Calu3 (cell line): ENCODE results near the gene CORO1C. TPM values are rescaled to one million over a fixed set of nuclear protein-coding genes. Genes with fewer than 3 reads are reported as not detected.

Experiments
- BruUV-seq: library from RNA; stranded (reverse); fragments of 400-500 nt; replicated peaks from 2 replicates; lab custom pipeline; 2021; lab: Mats Ljungman, UMichigan
- CTCF ChIA-PET: fragments of 300-600 bp; sonication (Branson Sonifier 250); formaldehyde crosslinking; loops from one replicate; lab custom pipeline; 2022; ENCODE audit warnings: antibody characterized with exemption; lab: Charles Lee
- DNase-seq: peaks from one replicate; pipeline ENCODE4 v3.0.0; 2022
- H3K27ac Mint-ChIP-seq: one replicate; pipeline ENCODE4 v1.8.0; 2022; ENCODE audit warnings: mixed read lengths; ENCODE audit not compliant: unreplicated experiment
- H3K27me3 Mint-ChIP-seq: one replicate; pipeline ENCODE4 v1.8.0; 2022; ENCODE audit warnings: mixed read lengths; ENCODE audit not compliant: unreplicated experiment
- H3K36me3 Mint-ChIP-seq: one replicate; pipeline ENCODE4 v1.8.0; 2022; ENCODE audit warnings: mild to moderate bottlenecking, moderate library complexity, mixed read lengths; ENCODE audit not compliant: insufficient read depth, unreplicated experiment
- H3K4me1 Mint-ChIP-seq: one replicate; pipeline ENCODE4 v1.8.0; 2022; ENCODE audit warnings: mild to moderate bottlenecking, low read depth, mixed read lengths; ENCODE audit not compliant: unreplicated experiment
- H3K4me3 Mint-ChIP-seq: one replicate; pipeline ENCODE4 v1.8.0; 2022; ENCODE audit warnings: mild to moderate bottlenecking, low read depth, moderate library complexity, mixed read lengths; ENCODE audit not compliant: unreplicated experiment
- H3K9me3 Mint-ChIP-seq: one replicate; pipeline ENCODE4 v1.8.0; 2022; ENCODE audit warnings: low read depth, mixed read lengths; ENCODE audit not compliant: unreplicated experiment
- intact Hi-C: fragments of 100-400 bp; cut with micrococcal nuclease; formaldehyde crosslinking; loops from one replicate; pipeline ENCODE4 v1.10.0; 2022; ENCODE audit not compliant: unreplicated experiment
- total RNA-seq: library from RNA; stranded (reverse); gene quantifications from 2 replicates; pipeline ENCODE4 v1.2.3, GENCODE V29; 2022
- TF ChIP-seq, protein P1 (sequence below): fragments of 200-600 bp; IDR thresholded peaks from one replicate; pipeline ENCODE4 v1.8.0; 2022; ENCODE audit warnings: antibody characterized with exemption; ENCODE audit not compliant: unreplicated experiment

The CORO1C gene
- total RNA-seq, 1 experiment from 2014 or later = 252 TPM

DNA sequence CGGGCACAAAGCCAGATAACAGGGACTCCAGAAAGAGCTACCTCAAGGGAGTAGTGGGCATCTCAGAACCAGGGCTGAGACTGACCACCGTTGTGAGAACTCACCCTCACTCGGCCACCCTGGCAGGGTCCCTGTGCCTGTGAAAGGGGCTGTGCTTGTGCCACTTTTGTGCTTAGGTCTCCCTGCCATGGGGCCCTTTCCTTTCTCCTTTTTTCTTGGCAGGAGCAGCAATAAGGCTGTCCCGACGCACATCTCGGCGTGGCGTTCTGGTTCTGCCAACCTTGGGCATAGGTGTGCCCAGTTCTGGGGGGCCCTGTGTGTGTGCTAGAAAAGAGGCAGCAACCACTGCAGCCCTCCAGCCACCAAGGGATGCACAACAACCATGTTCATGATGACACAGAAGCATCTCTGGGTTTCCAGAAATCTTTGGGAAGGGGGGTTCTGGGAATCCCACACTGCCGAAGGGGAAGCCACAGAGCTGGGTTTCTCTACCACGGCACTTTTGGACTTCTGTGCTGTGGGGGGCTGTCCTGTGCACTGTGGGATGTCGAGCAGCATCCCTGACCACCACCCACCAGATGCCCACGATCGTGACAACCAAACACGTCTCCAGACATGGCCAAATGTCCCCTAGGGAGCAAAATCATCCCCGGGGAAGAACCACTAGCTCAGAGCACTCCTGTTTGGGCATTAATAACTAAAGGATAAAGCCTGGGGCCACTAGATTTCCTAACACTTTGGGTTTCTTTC lies 120.3 kb downstream of the CORO1C start:
- BruUV-seq = no TSS peak
- H3K36me3 Mint-ChIP-seq = peaks cover 3% of the 10 kb centered on the region
- H3K27ac Mint-ChIP-seq = no peak overlapping the region
- no peaks in the 10 kb centered on the region for H3K27me3 Mint-ChIP-seq
- DNase-seq = no peak
- no peak overlapping the region for H3K4me3 Mint-ChIP-seq
- intact Hi-C loops = no loop called here
- CTCF ChIA-PET = no interaction called here
- TF ChIP-seq, protein P1, sequence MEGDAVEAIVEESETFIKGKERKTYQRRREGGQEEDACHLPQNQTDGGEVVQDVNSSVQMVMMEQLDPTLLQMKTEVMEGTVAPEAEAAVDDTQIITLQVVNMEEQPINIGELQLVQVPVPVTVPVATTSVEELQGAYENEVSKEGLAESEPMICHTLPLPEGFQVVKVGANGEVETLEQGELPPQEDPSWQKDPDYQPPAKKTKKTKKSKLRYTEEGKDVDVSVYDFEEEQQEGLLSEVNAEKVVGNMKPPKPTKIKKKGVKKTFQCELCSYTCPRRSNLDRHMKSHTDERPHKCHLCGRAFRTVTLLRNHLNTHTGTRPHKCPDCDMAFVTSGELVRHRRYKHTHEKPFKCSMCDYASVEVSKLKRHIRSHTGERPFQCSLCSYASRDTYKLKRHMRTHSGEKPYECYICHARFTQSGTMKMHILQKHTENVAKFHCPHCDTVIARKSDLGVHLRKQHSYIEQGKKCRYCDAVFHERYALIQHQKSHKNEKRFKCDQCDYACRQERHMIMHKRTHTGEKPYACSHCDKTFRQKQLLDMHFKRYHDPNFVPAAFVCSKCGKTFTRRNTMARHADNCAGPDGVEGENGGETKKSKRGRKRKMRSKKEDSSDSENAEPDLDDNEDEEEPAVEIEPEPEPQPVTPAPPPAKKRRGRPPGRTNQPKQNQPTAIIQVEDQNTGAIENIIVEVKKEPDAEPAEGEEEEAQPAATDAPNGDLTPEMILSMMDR = no peak
- H3K4me1 Mint-ChIP-seq = peaks cover 12% of the 10 kb centered on the region
- no peaks in the 10 kb centered on the region for H3K9me3 Mint-ChIP-seq

DNA sequence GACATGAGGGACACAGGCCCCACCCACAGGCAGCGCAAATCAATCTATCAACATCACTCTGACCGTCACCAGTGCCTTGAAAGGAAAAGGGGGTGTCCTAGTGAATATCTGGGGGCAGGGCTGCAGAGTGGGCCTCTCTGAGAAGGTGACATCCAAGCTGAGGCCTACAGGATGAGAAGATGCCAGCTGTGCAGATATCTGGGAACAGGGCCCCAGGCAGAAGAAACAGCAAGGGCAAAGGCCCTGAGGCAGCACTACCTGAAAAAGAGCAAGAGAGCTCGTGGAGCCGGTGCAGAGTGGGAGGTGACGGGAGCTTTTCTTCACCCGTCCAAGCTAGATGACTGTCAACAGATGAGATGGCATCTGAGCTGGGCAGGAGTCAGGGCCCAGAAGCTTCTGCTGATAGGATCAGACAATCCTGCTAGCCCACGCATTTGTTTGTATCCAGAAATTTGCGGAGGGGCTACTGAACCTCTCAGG lies 120.9 kb downstream of the CORO1C start:
- DNase-seq = no peak
- Mint-ChIP-seq H3K27me3 (no peaks in the 10 kb centered on the region), H3K27ac (no peak overlapping the region), H3K36me3 (peaks cover 3% of the 10 kb centered on the region), H3K4me3 (no peak overlapping the region), H3K4me1 (peaks cover 12% of the 10 kb centered on the region), H3K9me3 (no peaks in the 10 kb centered on the region)
- TF ChIP-seq, protein P1 = no peak
- intact Hi-C loops = no loop called here
- CTCF ChIA-PET = interaction anchor here (0.5 kb wide), 1 partner anchor 259 kb away, joined by 3 read pairs; no protein-coding TSS in a partner anchor
- BruUV-seq = no TSS peak

DNA sequence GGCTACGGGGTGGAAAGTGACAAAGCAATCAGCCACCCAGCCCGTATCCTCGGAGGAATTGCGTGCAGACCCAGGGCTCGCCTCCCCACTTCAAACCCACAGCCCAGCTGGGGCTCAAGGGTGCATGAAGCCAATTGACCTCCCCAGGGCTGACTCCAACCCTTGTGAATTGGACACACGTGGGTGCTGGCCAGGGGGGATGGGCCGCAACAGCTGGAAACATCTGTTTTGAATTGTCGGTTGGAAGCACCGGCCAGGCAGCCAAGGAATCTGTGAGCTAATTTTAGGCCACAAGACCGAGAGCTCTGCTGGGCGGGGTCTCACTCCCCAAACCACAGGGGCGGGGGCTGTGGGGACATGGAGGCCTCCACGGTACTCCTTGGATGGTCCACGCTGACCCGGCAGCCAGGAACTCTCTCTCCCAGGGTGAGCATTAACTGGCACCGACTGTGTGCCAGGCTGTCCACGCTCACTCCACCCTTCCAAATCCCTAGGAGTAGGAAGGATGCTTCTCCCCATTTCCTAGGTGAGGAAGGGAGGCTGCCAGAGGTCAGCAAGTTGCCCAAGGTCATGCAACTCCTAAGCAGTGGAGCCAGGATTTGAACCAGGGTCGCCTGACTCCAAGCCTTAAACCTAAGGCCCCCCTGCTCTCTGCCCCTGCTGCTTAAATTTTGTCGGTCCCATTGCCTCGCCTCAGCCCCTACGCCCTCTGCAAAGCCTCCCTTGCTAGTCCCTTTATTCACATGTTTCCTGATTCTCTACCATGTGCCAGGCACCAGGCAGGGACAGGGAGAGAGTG lies 121.6 kb downstream of the CORO1C start:
- Mint-ChIP-seq H3K4me3 (no peak overlapping the region), H3K9me3 (no peaks in the 10 kb centered on the region), H3K27ac (no peak overlapping the region), H3K4me1 (peaks cover 12% of the 10 kb centered on the region), H3K36me3 (peaks cover 3% of the 10 kb centered on the region), H3K27me3 (peaks cover 3% of the 10 kb centered on the region)
- BruUV-seq = no TSS peak
- TF ChIP-seq, protein P1 = no peak
- intact Hi-C loops = no loop called here
- CTCF ChIA-PET = interaction anchor here (0.5 to 0.6 kb wide), 2 partner anchors 23 to 259 kb away, joined by 3 to 4 read pairs; no protein-coding TSS in a partner anchor
- no peak for DNase-seq

DNA sequence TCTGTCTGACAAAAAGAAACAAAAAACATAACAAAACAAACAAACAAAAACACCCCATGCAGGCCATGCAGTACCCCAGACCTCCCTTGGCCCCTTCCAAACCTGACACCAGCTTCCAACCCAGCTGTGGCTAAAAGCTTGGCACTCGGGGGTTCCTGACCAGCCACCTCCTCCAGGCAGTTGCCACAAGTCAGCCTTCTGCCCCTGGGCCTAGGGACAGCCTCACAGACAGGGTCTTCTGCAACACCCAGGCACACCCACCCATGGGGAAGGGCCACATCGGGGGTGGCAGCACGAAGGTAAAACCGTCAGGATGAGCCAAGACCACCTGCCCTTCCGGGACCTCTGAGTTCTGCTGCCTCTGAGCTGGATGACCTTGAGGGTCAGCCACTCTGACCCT lies 122.7 kb downstream of the CORO1C start:
- CTCF ChIA-PET = no interaction called here
- H3K27me3 Mint-ChIP-seq = peaks cover 15% of the 10 kb centered on the region
- H3K27ac Mint-ChIP-seq = no peak overlapping the region
- no peaks in the 10 kb centered on the region for H3K9me3 Mint-ChIP-seq
- H3K4me1 Mint-ChIP-seq = peaks cover 9% of the 10 kb centered on the region
- intact Hi-C loops = no loop called here
- no peak overlapping the region for H3K4me3 Mint-ChIP-seq
- BruUV-seq = no TSS peak
- no peaks in the 10 kb centered on the region for H3K36me3 Mint-ChIP-seq
- TF ChIP-seq, protein P1 = no peak
- DNase-seq = no peak
